Aorta (tissue), 5 donors: ENCODE results near the gene UGCG. TPM values are rescaled to one million over a fixed set of nuclear protein-coding genes. Genes with fewer than 3 reads are reported as not detected.
"Not testable (repeated sequence)": the region's sequence is repeated elsewhere in the genome, so short reads cannot be mapped to it uniquely, and the experiment has no call there.

Experiments
- ATAC-seq: fragments of 200-7000 bp; cut with Tn5 transposase; one replicate; pipeline ENCODE4 v1.9.1; 2022; ENCODE audit warnings: moderate library complexity; ENCODE audit not compliant: low FRiP score
- DNase-seq, 2 donors: peaks; one replicate each; pipeline ENCODE4 v3.0.0-alpha.2; 2020
- H3K27ac ChIP-seq, 2 donors: one replicate each; pipeline ENCODE4 v1.5.1; 2013; ENCODE audit warnings: low read length in 2 of 2, mild to moderate bottlenecking in 2 of 2, moderate library complexity in 2 of 2, control low read depth in 1 of 2, inconsistent platforms in 1 of 2, low read depth in 1 of 2
- H3K27me3 ChIP-seq, 2 donors: one replicate each; pipeline ENCODE4 v1.6.1; 2013; ENCODE audit warnings: control low read depth in 1 of 2, low read length in 1 of 2, mild to moderate bottlenecking in 1 of 2, moderate library complexity in 1 of 2; ENCODE audit not compliant: insufficient read depth in 2 of 2, control insufficient read depth in 1 of 2
- H3K36me3 ChIP-seq, 2 donors: one replicate each; pipeline ENCODE4 v1.6.1; 2013; ENCODE audit warnings: control low read depth in 1 of 2, low read length in 1 of 2, mild to moderate bottlenecking in 1 of 2; ENCODE audit not compliant: insufficient read depth in 2 of 2, control insufficient read depth in 1 of 2
- H3K4me1 ChIP-seq, 2 donors: one replicate each; pipeline ENCODE4 v1.6.1; 2013; ENCODE audit warnings: low read length in 2 of 2, control low read depth in 1 of 2, mild to moderate bottlenecking in 1 of 2, moderate library complexity in 1 of 2; ENCODE audit not compliant: insufficient read depth in 2 of 2, control insufficient read depth in 1 of 2
- H3K4me3 ChIP-seq, 2 donors: one replicate each; pipeline ENCODE4 v1.5.1; 2013; ENCODE audit warnings: low read length in 2 of 2, control low read depth in 1 of 2, mild to moderate bottlenecking in 1 of 2
- H3K9me3 ChIP-seq: one replicate; pipeline ENCODE4 v1.6.1; 2013; ENCODE audit warnings: mild to moderate bottlenecking, low read length; ENCODE audit not compliant: control insufficient read depth
- WGBS, 2 donors: extraction: QIAGEN DNeasy Blood & Tissue Kit; methylation state at CpG; one replicate each; pipeline ENCODE4 v1.1.7; 2013; 5-methylcytosine and 5-hydroxymethylcytosine counted together
- intact Hi-C, 2 donors: fragments of 100-400 bp; cut with DNase I; formaldehyde crosslinking; loops; one replicate each; pipeline versions ENCODE4 v1.14.2 to v1.15.0; 2022
- polyA plus RNA-seq, 2 donors: library from polyadenylated mRNA; stranded (reverse); fragments of 200-250 nt; gene quantifications; one replicate each; pipeline ENCODE4 v1.2.3, GENCODE V29; 2013
- total RNA-seq, 2 donors: library from RNA; stranded (reverse); fragmentation: NEBNext Ultra II Directional; extraction: Animal tissue kit (Norgen Biotek cat#: 25700); gene quantifications; one replicate each; pipeline ENCODE4 v1.2.1, GENCODE V29; 2021
- donor health status: healthy with polysubstance abuse.
- donor health status: Bipolar disorder and iron deficiency.
- donor health status: DM: no; HTN: no; CAD: no.
- donor health status: DM: no; HTN: no; CAD: no.
- donor health status: DM: yes; HTN: yes; CAD: no.

Gene UGCG
- total and polyA plus RNA-seq, 4 donors, result 7.9 to 51.2 (median 23.4) TPM

DNA sequence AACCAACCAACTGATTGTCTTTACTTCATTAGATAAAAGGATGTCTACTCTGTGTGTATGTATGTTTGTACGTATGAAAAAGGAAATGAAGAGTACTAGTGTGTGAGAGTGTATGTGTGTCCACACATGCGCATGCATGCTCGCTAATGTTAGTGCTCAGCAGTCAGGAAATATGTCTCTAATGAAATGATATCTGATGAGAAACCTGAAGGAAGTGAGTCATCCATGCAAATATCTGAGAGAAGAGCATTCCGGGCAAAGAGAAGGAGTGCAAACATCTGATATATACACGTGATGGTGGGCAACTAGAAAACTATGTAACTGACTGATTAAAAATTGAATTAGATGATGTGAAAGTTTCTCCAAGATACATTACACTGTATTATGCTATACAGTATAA, 29.6 kb upstream of the UGCG start:
- no peak for DNase-seq
- H3K9me3 ChIP-seq, result no peaks in the 10 kb centered on the region
- intact Hi-C loops, result no loop called here
- 77 to 80% methylated on average over 5 of the region's 5 CpGs for WGBS, 2 donors
- no peaks in the 10 kb centered on the region for H3K4me1 ChIP-seq
- no peaks in the 10 kb centered on the region for H3K27me3 ChIP-seq
- H3K27ac ChIP-seq, result no peak overlapping the region
- no peak for ATAC-seq
- no peak overlapping the region for H3K4me3 ChIP-seq
- H3K36me3 ChIP-seq, result no peaks in the 10 kb centered on the region

DNA sequence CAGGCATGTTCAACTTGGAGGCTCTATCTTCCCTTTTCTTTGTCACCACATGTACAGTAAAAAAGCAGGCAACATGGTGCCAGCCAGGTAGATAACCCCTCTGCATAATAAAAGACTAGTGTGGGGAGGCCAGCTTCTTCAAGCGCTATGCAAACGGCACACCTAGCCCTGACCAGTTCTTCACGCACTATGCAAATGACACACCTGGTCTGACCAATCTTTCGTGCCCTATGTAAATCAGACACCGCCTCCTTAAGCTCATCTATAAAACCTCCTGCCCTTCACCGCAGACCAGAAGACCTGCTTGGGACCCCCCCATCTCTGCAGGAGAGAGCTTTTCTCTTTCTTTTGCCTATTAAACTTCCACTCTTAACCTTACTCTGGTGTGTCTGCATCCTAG, 28.1 kb upstream of the UGCG start:
- no peaks in the 10 kb centered on the region for H3K4me1 ChIP-seq
- no peaks in the 10 kb centered on the region for H3K36me3 ChIP-seq
- H3K27ac ChIP-seq, result no peak overlapping the region
- no peak for ATAC-seq
- DNase-seq, result no peak
- 91 to 93% methylated on average over 6 of the region's 6 CpGs for WGBS, 2 donors
- intact Hi-C loops, result no loop called here
- no peak overlapping the region for H3K4me3 ChIP-seq
- H3K27me3 ChIP-seq, result no peaks in the 10 kb centered on the region
- no peaks in the 10 kb centered on the region for H3K9me3 ChIP-seq

DNA sequence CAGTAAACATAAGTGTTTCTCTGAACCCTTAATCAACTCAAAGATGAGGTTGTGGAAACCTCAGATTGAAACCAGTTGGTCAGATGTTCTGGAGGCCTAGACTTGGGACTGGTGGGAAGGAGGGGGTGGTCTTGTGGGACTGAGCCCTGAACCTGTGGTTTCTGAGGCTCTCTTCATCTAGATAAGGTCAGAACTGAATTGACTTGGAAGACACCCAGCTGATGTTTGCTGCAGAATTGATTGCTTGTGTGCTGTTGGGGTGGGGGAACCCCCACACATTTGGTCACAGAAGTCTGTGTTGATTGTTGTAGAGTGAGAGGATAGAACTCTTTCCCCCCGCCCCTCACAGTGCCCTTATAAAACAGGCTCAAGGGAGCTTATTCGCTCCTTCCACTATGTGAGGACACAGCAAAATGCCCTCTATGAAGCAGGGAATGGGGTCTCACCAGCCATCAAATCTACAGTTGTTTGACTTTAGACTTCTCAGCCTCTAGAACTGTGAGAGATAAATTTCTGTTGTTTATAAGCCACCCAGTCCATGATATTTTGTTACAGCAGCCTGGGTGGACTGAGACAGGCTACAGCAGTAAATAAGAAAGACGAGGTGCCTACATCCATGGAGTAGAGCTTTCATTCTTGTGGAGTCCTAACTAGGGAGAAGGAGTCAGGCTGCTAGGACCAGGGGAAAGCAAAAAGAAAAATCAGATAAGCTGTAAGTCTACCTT, 25.7 kb upstream of the UGCG start:
- ATAC-seq, result no peak
- H3K36me3 ChIP-seq, result no peaks in the 10 kb centered on the region
- WGBS, 2 donors, result 95 to 98% methylated on average over 3 of the region's 3 CpGs
- H3K27ac ChIP-seq, result no peak overlapping the region
- H3K9me3 ChIP-seq, result no peaks in the 10 kb centered on the region
- intact Hi-C loops, result no loop called here
- no peaks in the 10 kb centered on the region for H3K4me1 ChIP-seq
- no peak overlapping the region for H3K4me3 ChIP-seq
- DNase-seq, result no peak
- no peaks in the 10 kb centered on the region for H3K27me3 ChIP-seq

DNA sequence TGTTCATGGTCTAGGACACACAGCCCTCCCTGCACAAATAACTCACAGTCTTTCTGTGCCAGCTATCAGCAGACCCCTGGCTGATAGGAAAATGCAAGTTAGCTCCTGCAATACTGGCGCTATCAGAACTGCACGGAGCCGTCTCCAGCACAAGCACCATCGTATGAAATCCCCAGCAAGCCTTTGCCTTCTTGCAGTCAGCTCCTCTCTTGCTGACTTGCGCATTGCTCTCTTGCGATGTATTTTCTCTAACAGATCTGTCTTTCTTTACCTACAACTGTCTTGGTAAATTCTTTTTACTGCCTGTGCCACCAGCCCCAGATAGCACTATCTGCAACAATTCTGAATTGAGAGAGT, 25.1 kb upstream of the UGCG start:
- 67 to 74% methylated on average over 6 of the region's 6 CpGs for WGBS, 2 donors
- H3K27ac ChIP-seq, result no peak overlapping the region
- no peaks in the 10 kb centered on the region for H3K36me3 ChIP-seq

DNA sequence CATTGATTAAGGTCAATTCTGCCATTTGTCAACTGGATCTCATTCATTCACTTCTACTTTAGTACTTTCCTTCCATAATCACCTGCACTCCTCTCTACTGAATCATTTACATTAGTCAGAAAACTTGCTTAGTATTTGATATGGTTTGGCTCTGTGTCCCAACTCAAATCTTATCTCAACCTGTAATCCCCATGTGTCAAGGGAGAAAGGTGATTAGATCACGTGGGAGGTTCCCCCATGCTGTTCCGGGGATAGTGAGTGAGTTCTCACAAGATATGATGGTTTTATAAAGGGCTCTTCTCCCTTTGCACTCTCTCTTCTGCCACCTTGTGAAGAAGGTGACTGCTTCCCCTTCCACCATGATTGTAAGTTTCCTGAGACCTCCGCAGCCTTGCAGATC, 23.7 kb upstream of the UGCG start:
- intact Hi-C loops, result no loop called here
- H3K27ac ChIP-seq, result no peak overlapping the region
- H3K4me1 ChIP-seq, result no peaks in the 10 kb centered on the region
- ATAC-seq (no peak), DNase-seq (no peak)
- no peaks in the 10 kb centered on the region for H3K27me3 ChIP-seq
- no peaks in the 10 kb centered on the region for H3K9me3 ChIP-seq
- H3K4me3 ChIP-seq, result no peak overlapping the region
- WGBS, 2 donors, result 74 to 87% methylated on average over 3 of the region's 3 CpGs
- no peaks in the 10 kb centered on the region for H3K36me3 ChIP-seq

More for the DNA sequence above, 25.1 kb upstream of the UGCG start:
- no peaks in the 10 kb centered on the region for H3K4me1 ChIP-seq
- DNase-seq (no peak), ATAC-seq (no peak)
- H3K4me3 ChIP-seq, result no peak overlapping the region
- no peaks in the 10 kb centered on the region for H3K9me3 ChIP-seq
- H3K27me3 ChIP-seq, result no peaks in the 10 kb centered on the region
- intact Hi-C loops, result no loop called here

DNA sequence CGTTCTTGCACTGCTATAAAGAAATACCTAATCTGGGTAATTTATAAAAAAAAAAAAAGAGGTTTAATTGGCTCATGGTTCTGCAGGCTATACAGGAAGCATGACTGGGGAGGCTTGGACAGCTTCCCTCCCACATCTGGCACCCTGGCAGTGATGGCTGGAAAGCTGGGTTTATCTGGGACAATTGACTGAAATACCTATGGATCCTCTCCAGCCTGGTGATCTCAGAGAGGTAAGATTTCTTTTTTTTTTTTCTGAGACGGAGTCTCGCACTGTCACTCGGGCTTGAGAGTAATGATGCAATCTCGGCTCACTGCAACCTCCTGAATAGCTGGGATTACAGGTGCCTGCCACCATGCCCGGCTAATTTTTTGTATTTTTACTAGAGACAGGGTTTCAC, 22.7 kb upstream of the UGCG start:
- H3K4me3 ChIP-seq, result no peak overlapping the region
- 92 to 93% methylated on average over 6 of the region's 6 CpGs for WGBS, 2 donors
- no peaks in the 10 kb centered on the region for H3K27me3 ChIP-seq
- no peaks in the 10 kb centered on the region for H3K36me3 ChIP-seq
- DNase-seq (no peak), ATAC-seq (no peak)
- no peak overlapping the region for H3K27ac ChIP-seq
- no peaks in the 10 kb centered on the region for H3K4me1 ChIP-seq
- intact Hi-C loops, result no loop called here
- H3K9me3 ChIP-seq, result no peaks in the 10 kb centered on the region

DNA sequence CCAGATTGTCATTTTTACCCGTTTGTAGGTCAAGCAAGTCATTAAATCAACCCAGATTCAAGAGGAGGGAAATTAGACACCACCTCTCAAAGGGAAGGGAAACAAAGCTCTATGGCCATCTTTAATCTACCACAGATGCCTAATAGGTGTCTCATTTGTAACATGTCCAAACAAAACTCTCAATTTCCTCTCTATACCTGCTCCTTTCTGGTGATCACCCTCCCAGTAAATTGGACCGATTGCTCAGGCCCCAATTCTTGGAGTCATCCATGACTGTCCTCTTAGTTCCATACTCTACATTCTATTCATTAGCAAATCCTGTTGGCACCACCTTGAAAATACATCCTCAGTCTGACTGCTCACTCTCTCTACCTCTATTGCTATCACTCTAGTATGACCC, 22.1 kb upstream of the UGCG start:
- no peaks in the 10 kb centered on the region for H3K27me3 ChIP-seq
- no peaks in the 10 kb centered on the region for H3K4me1 ChIP-seq
- H3K9me3 ChIP-seq, result no peaks in the 10 kb centered on the region
- no peak overlapping the region for H3K4me3 ChIP-seq
- 67 to 95% methylated on average over 2 of the region's 2 CpGs for WGBS, 2 donors
- ATAC-seq (no peak), DNase-seq (no peak)
- no peak overlapping the region for H3K27ac ChIP-seq
- intact Hi-C loops, result no loop called here
- no peaks in the 10 kb centered on the region for H3K36me3 ChIP-seq

DNA sequence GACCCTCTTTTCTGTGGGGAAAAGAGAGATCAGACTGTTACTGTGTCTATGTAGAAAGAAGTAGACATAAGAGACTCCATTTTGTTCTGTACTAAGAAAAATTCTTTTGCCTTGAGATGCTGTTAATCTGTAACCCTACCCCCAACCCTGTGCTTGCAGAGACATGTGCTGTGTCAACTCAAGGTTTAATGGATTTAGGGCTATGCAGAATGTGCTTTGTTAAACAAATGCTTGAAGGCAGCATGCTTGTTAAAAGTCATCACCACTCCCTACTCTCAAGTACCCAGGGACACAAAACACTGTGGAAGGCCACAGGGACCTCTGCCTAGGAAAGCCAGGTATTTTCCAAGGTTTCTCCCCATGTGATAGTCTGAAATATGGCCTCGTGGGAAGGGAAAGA, 21.3 kb upstream of the UGCG start:
- ATAC-seq, H3K36me3 ChIP-seq, intact Hi-C loops, H3K27ac ChIP-seq, H3K4me1 ChIP-seq, H3K9me3 ChIP-seq, H3K4me3 ChIP-seq, H3K27me3 ChIP-seq, DNase-seq: not testable (repeated sequence)
- WGBS, 2 donors, result 69 to 82% methylated on average over 1 of the region's 1 CpG

DNA sequence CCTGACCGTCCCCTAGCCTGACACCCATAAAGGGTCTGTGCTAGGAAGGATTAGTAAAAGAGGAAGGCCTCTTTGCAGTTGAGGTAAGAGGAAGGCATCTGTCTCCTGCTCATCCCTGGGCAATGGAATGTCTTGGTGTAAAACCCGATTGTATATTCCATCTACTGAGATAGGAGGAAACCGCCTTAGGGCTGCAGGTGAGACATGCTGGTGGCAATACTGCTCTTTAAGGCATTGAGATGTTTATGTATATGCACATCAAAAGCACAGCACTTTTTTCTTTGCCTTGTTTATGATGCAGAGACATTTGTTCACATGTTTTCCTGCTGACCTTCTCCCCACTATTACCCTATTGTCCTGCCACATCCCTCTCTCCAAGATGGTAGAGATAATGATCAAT, 20.9 kb upstream of the UGCG start:
- H3K9me3 ChIP-seq, DNase-seq, H3K27me3 ChIP-seq, H3K4me1 ChIP-seq, H3K4me3 ChIP-seq, H3K27ac ChIP-seq, H3K36me3 ChIP-seq, intact Hi-C loops, ATAC-seq: not testable (repeated sequence)
- WGBS, 2 donors, result 92 to 93% methylated on average over 3 of the region's 3 CpGs
